Fibroblast of lung (primary cell): ENCODE measurements around the gene GPR75. TPM values are rescaled to one million over a fixed set of nuclear protein-coding genes. Genes with fewer than 3 reads are reported as not detected.
"Not testable (repeated sequence)": the region's sequence is repeated elsewhere in the genome, so short reads cannot be mapped to it uniquely, and the experiment has no call there.

Experiments used
- DNase-seq, 2 donors: peaks; one replicate each; pipeline versions ENCODE4 v3.0.0 to v3.0.0-alpha.2; 2010; ENCODE audit warnings: low read depth in 2 of 2
- H2AFZ ChIP-seq: 2 replicates; pipeline ENCODE4 v1.5.1; 2012; ENCODE audit warnings: low read length, control low read depth, inconsistent platforms
- H3K27ac ChIP-seq: 2 replicates; pipeline ENCODE4 v1.5.1; 2011; ENCODE audit warnings: low read length, control low read depth; ENCODE audit not compliant: insufficient read depth
- H3K27me3 ChIP-seq: 2 replicates; pipeline ENCODE4 v1.5.1; 2011; ENCODE audit warnings: mild to moderate bottlenecking, low read length; ENCODE audit not compliant: control insufficient read depth, insufficient read depth
- H3K36me3 ChIP-seq: 2 replicates; pipeline ENCODE4 v1.5.1; 2011; ENCODE audit warnings: low read length; ENCODE audit not compliant: control insufficient read depth, insufficient read depth
- H3K4me1 ChIP-seq: 2 replicates; pipeline ENCODE4 v1.5.1; 2011; ENCODE audit warnings: low read length; ENCODE audit not compliant: control insufficient read depth, insufficient read depth; ENCODE audit errors: extremely low read depth
- H3K4me2 ChIP-seq: 2 replicates; pipeline ENCODE4 v1.5.1; 2011; ENCODE audit warnings: low read length, control low read depth; ENCODE audit not compliant: insufficient read depth; ENCODE audit errors: extremely low read depth
- H3K4me3 ChIP-seq, 4 experiments: fragments of 200-600 bp in 1 of 4; sonication (generic) in 1 of 4; replicated peaks in 1 of 4; 2 replicates each; pipeline ENCODE4 v1.5.1; 2011 to 2016; ENCODE audit warnings: low read length in 4 of 4, low read depth in 3 of 4, mild to moderate bottlenecking in 3 of 4, control low read depth in 2 of 4, inconsistent platforms in 1 of 4, mixed read lengths in 1 of 4; ENCODE audit not compliant: insufficient read depth in 1 of 4; ENCODE audit errors: control extremely low read depth in 1 of 4
- H3K79me2 ChIP-seq: 2 replicates; pipeline ENCODE4 v1.5.1; 2012; ENCODE audit warnings: mild to moderate bottlenecking, low read length, inconsistent platforms; ENCODE audit not compliant: control insufficient read depth, insufficient read depth
- H3K9ac ChIP-seq: 2 replicates; pipeline ENCODE4 v1.5.1; 2011; ENCODE audit warnings: mild to moderate bottlenecking, low read length, control low read depth; ENCODE audit not compliant: insufficient read depth
- H3K9me3 ChIP-seq: 2 replicates; pipeline ENCODE4 v1.5.1; 2012; ENCODE audit warnings: low read depth, low read length; ENCODE audit not compliant: control insufficient read depth, insufficient read depth
- H4K20me1 ChIP-seq: 2 replicates; pipeline ENCODE4 v1.5.1; 2011; ENCODE audit warnings: low read length; ENCODE audit not compliant: control insufficient read depth, insufficient read depth; ENCODE audit errors: extremely low read depth
- CTCF ChIP-seq, 2 donors: IDR thresholded peaks in 1 of 2; conservative IDR thresholded peaks in 1 of 2; 1 replicate in 1 of 2; 2 replicates in 1 of 2; pipeline ENCODE4 v1.5.1; 2011 to 2012; ENCODE audit warnings: low read length in 2 of 2, control low read depth in 1 of 2, inconsistent platforms in 1 of 2, low read depth in 1 of 2, mild to moderate bottlenecking in 1 of 2
- EZH2 ChIP-seq: IDR thresholded peaks from 2 replicates; pipeline ENCODE4 v1.5.1; 2012; ENCODE audit warnings: low read length, control low read depth, mild to moderate bottlenecking; ENCODE audit errors: missing control alignments
- polyA plus RNA-seq, 2 donors: library from polyadenylated mRNA; depleted of rRNA in 1 of 2; stranded (reverse) in 1 of 2; unstranded in 1 of 2; fragments of >200 nt; gene quantifications; 2 replicates each; pipeline ENCODE4 v1.2.1, GENCODE V29; 2011 to 2012; ENCODE audit warnings: missing spikeins in 1 of 2
- total RNA-seq: library from RNA; depleted of rRNA; stranded (reverse); fragments of >200 nt; gene quantifications from 2 replicates; pipeline ENCODE4 v1.2.1, GENCODE V29; 2014

Gene GPR75
- total and polyA plus RNA-seq, 2 donors (not counting 1 experiment from before 2014, with no cell fraction given): 1.4 to 1.8 TPM

GRCh38 chr2:53840580-53840979 lies 19.2 kb downstream of the GPR75 start:
- no peak overlapping the region for H3K27ac ChIP-seq
- no peak overlapping the region for H3K4me2 ChIP-seq
- no peaks in the 10 kb centered on the region for H4K20me1 ChIP-seq
- no peak overlapping the region for H2AFZ ChIP-seq
- TF ChIP-seq EZH2 (no peak), CTCF (conservative IDR thresholded peaks at IDR 0.05 in 1 of 2, IDR thresholded peaks at IDR 0.05 in 1 of 2; ENCODE audit: low read depth in 1 of 2, low read length in 2 of 2) (no peak)
- H3K79me2 ChIP-seq: no peaks in the 10 kb centered on the region
- H3K36me3 ChIP-seq: no peaks in the 10 kb centered on the region
- no peaks in the 10 kb centered on the region for H3K27me3 ChIP-seq
- no peak for DNase-seq
- H3K9me3 ChIP-seq: no peaks in the 10 kb centered on the region
- no peaks in the 10 kb centered on the region for H3K4me1 ChIP-seq
- H3K9ac ChIP-seq: no peak overlapping the region
- H3K4me3 ChIP-seq: no peak overlapping the region

GRCh38 chr2:53829980-53830290 lies 29.8 kb downstream of the GPR75 start:
- H3K36me3 ChIP-seq, H3K27ac ChIP-seq, H3K79me2 ChIP-seq, H3K4me2 ChIP-seq, H3K4me3 ChIP-seq, H2AFZ ChIP-seq, H3K9me3 ChIP-seq, DNase-seq, H3K4me1 ChIP-seq, H3K9ac ChIP-seq, H3K27me3 ChIP-seq, H4K20me1 ChIP-seq: not testable (repeated sequence)

- Histone ChIP-seq H3K27ac (no peak overlapping the region), H3K4me3 (no peak overlapping the region), H2AFZ (no peak overlapping the region), H3K27me3 (no peaks in the 10 kb centered on the region), H3K9ac (no peak overlapping the region), H3K79me2 (no peaks in the 10 kb centered on the region), H4K20me1 (no peaks in the 10 kb centered on the region), H3K9me3 (no peaks in the 10 kb centered on the region), H3K36me3 (no peaks in the 10 kb centered on the region), H3K4me1 (no peaks in the 10 kb centered on the region), H3K4me2 (no peak overlapping the region)
- TF ChIP-seq EZH2 (no peak), CTCF (conservative IDR thresholded peaks at IDR 0.05 in 1 of 2, IDR thresholded peaks at IDR 0.05 in 1 of 2; ENCODE audit: low read depth in 1 of 2, low read length in 2 of 2) (no peak)
- DNase-seq: no peak
These were observed 30.3 kb downstream of the GPR75 start for GRCh38 chr2:53829273-53829979.
